BE2C (cell line): ENCODE data around the gene ALX3. TPM values are rescaled to one million over a fixed set of nuclear protein-coding genes. Genes with fewer than 3 reads are reported as not detected.

Experiments used
- DNase-seq: peaks from one replicate; pipeline ENCODE4 v3.0.0-alpha.2; 2020
- H3K27me3 ChIP-seq: fragments of 250-450 bp; sonication (Bioruptor Pico); 2 replicates; pipeline ENCODE4 v1.5.1; 2020; ENCODE audit warnings: mild to moderate bottlenecking
- H3K36me3 ChIP-seq: fragments of 250-450 bp; sonication (Bioruptor Pico); 2 replicates; pipeline ENCODE4 v1.5.1; 2020; ENCODE audit warnings: mild to moderate bottlenecking
- H3K4me1 ChIP-seq: fragments of 250-450 bp; sonication (Bioruptor Pico); 2 replicates; pipeline ENCODE4 v1.5.1; 2020
- H3K4me3 ChIP-seq: 2 replicates; pipeline ENCODE4 v1.5.1; 2011; ENCODE audit warnings: low read depth, low read length
- H3K9me3 ChIP-seq: fragments of 250-450 bp; sonication (Bioruptor Pico); 2 replicates; pipeline ENCODE4 v1.5.1; 2020
- CTCF ChIP-seq: IDR thresholded peaks from 2 replicates; pipeline ENCODE4 v1.5.1; 2012; ENCODE audit warnings: mild to moderate bottlenecking, low read depth, low read length
- polyA plus RNA-seq: library from polyadenylated mRNA; unstranded; fragments of >200 nt; gene quantifications from one replicate; pipeline ENCODE4 v1.2.1, GENCODE V29; 2012; ENCODE audit warnings: low read depth, missing spikeins; ENCODE audit not compliant: insufficient read length, insufficient read depth

ALX3 gene
- polyA plus RNA-seq, result not detected

GRCh38 chr1:110070671-110071242, at the start of gene ALX3:
Gene ALX3, minus strand, starts transcription at chr1:110070672. Its CDS starts 60 bp downstream, at chr1:110070612.
- Histone ChIP-seq H3K4me1 (no peaks in the 10 kb centered on the region), H3K9me3 (no peaks in the 10 kb centered on the region), H3K4me3 (no peak within 1 kb of the TSS), H3K27me3 (no peaks in the 10 kb centered on the region), H3K36me3 (no peaks in the 10 kb centered on the region)
- no peak for TF ChIP-seq CTCF
- DNase-seq, result no peak

- no peaks in the 10 kb centered on the region for H3K36me3 ChIP-seq
- H3K4me3 ChIP-seq, result no peak overlapping the region
- no peak for TF ChIP-seq CTCF
- H3K4me1 ChIP-seq, result no peaks in the 10 kb centered on the region
- no peaks in the 10 kb centered on the region for H3K9me3 ChIP-seq
- no peak for DNase-seq
- no peaks in the 10 kb centered on the region for H3K27me3 ChIP-seq
These were observed 49.4 kb upstream of the ALX3 start for GRCh38 chr1:110119843-110120242.

GRCh38 chr1:110118636-110119396, 48.3 kb upstream of the ALX3 start:
- Histone ChIP-seq H3K4me1 (no peaks in the 10 kb centered on the region), H3K27me3 (no peaks in the 10 kb centered on the region), H3K9me3 (no peaks in the 10 kb centered on the region), H3K36me3 (no peaks in the 10 kb centered on the region), H3K4me3 (no peak overlapping the region)
- DNase-seq, result no peak
- TF ChIP-seq CTCF, result no peak

GRCh38 chr1:110114784-110115183, 44.3 kb upstream of the ALX3 start:
- no peak overlapping the region for H3K4me3 ChIP-seq
- H3K9me3 ChIP-seq, result no peaks in the 10 kb centered on the region
- H3K27me3 ChIP-seq, result no peaks in the 10 kb centered on the region
- no peak for DNase-seq
- TF ChIP-seq CTCF, result no peak
- H3K4me1 ChIP-seq, result peaks cover 6% of the 10 kb centered on the region
- no peaks in the 10 kb centered on the region for H3K36me3 ChIP-seq

GRCh38 chr1:110114173-110114572, 43.7 kb upstream of the ALX3 start:
- Histone ChIP-seq H3K36me3 (no peaks in the 10 kb centered on the region), H3K4me1 (peaks cover 6% of the 10 kb centered on the region), H3K9me3 (no peaks in the 10 kb centered on the region), H3K27me3 (no peaks in the 10 kb centered on the region), H3K4me3 (no peak overlapping the region)
- no peak for DNase-seq
- no peak for TF ChIP-seq CTCF

- no peaks in the 10 kb centered on the region for H3K9me3 ChIP-seq
- no peaks in the 10 kb centered on the region for H3K36me3 ChIP-seq
- no peaks in the 10 kb centered on the region for H3K27me3 ChIP-seq
- no peak for TF ChIP-seq CTCF
- no peak overlapping the region for H3K4me3 ChIP-seq
- DNase-seq, result no peak
- peaks cover 7% of the 10 kb centered on the region for H3K4me1 ChIP-seq
These were observed 43.1 kb upstream of the ALX3 start for GRCh38 chr1:110113551-110113950.
